Trophoblast cell (in vitro differentiated cells and primary cell): Measurements from ENCODE around the gene USP53.
A peak's percentile ranks its signal among the peaks of the same experiment; 100 is the strongest.

Experiments
- DNase-seq, 2 donors: peaks; one replicate each; pipeline ENCODE4 v3.0.0-alpha.2; 2016
- H2AFZ ChIP-seq: 2 replicates; pipeline ENCODE4 v1.6.1; 2013; ENCODE audit warnings: low read length, moderate library complexity, mild to moderate bottlenecking; ENCODE audit not compliant: insufficient read depth, poor library complexity
- H2AK5ac ChIP-seq: 2 replicates; pipeline ENCODE4 v1.6.1; 2013; ENCODE audit warnings: mild to moderate bottlenecking, low read length
- H2BK120ac ChIP-seq: 2 replicates; pipeline ENCODE4 v1.6.1; 2013; ENCODE audit warnings: low read length, mild to moderate bottlenecking, moderate library complexity; ENCODE audit not compliant: insufficient read depth, poor library complexity
- H2BK12ac ChIP-seq: 2 replicates; pipeline ENCODE4 v1.6.1; 2013; ENCODE audit warnings: mild to moderate bottlenecking, low read length, moderate library complexity
- H2BK5ac ChIP-seq: 2 replicates; pipeline ENCODE4 v1.6.1; 2013; ENCODE audit warnings: low read length, low read depth, moderate library complexity, mild to moderate bottlenecking; ENCODE audit not compliant: poor library complexity
- H3K14ac ChIP-seq: 2 replicates; pipeline ENCODE4 v1.6.1; 2013; ENCODE audit warnings: mild to moderate bottlenecking, low read length
- H3K18ac ChIP-seq: 2 replicates; pipeline ENCODE4 v1.6.1; 2013; ENCODE audit warnings: mild to moderate bottlenecking, low read length
- H3K23ac ChIP-seq: 2 replicates; pipeline ENCODE4 v1.6.1; 2013; ENCODE audit warnings: low read length
- H3K27ac ChIP-seq: 2 replicates; pipeline ENCODE4 v1.5.1; 2013; ENCODE audit warnings: low read depth, mild to moderate bottlenecking, inconsistent platforms, low read length, moderate library complexity
- H3K27me3 ChIP-seq: 2 replicates; pipeline ENCODE4 v1.6.1; 2013; ENCODE audit warnings: inconsistent platforms, mild to moderate bottlenecking, low read length, moderate library complexity; ENCODE audit not compliant: insufficient read depth
- H3K36me3 ChIP-seq, 2 experiments: 1 replicate in 1 of 2; 2 replicates in 1 of 2; pipeline ENCODE4 v1.6.1; 2013; ENCODE audit warnings: low read length in 2 of 2, mild to moderate bottlenecking in 2 of 2, moderate library complexity in 1 of 2; ENCODE audit not compliant: insufficient read depth in 2 of 2, control insufficient read depth in 1 of 2
- H3K4ac ChIP-seq: 2 replicates; pipeline ENCODE4 v1.6.1; 2013; ENCODE audit warnings: low read depth, mild to moderate bottlenecking, low read length, moderate library complexity
- H3K4me1 ChIP-seq, 2 experiments: 1 replicate in 1 of 2; 2 replicates in 1 of 2; pipeline ENCODE4 v1.6.1; 2013; ENCODE audit warnings: low read length in 2 of 2, mild to moderate bottlenecking in 2 of 2, moderate library complexity in 1 of 2; ENCODE audit not compliant: insufficient read depth in 2 of 2, control insufficient read depth in 1 of 2
- H3K4me2 ChIP-seq: 2 replicates; pipeline ENCODE4 v1.6.1; 2013; ENCODE audit warnings: inconsistent platforms, mild to moderate bottlenecking, low read length, moderate library complexity
- H3K4me3 ChIP-seq: 2 replicates; pipeline ENCODE4 v1.5.1; 2013; ENCODE audit warnings: mild to moderate bottlenecking, low read depth, low read length, inconsistent platforms
- H3K79me1 ChIP-seq: one replicate; pipeline ENCODE4 v1.6.1; 2013; ENCODE audit warnings: low read length
- H3K79me2 ChIP-seq: 2 replicates; pipeline ENCODE4 v1.6.1; 2013; ENCODE audit warnings: low read length, mild to moderate bottlenecking; ENCODE audit not compliant: control insufficient read depth, insufficient read depth, poor library complexity
- H3K9ac ChIP-seq: 2 replicates; pipeline ENCODE4 v1.6.1; 2013; ENCODE audit warnings: mild to moderate bottlenecking, low read length
- H3K9me3 ChIP-seq: 2 replicates; pipeline ENCODE4 v1.6.1; 2013; ENCODE audit warnings: low read depth, mild to moderate bottlenecking, control low read depth, inconsistent platforms, low read length; ENCODE audit not compliant: insufficient read depth
- H4K12ac ChIP-seq: 2 replicates; pipeline ENCODE4 v1.6.1; 2013; ENCODE audit warnings: low read depth, mild to moderate bottlenecking, low read length, moderate library complexity
- H4K8ac ChIP-seq: 2 replicates; pipeline ENCODE4 v1.6.1; 2013; ENCODE audit warnings: low read depth, mild to moderate bottlenecking, low read length, moderate library complexity
- H4K91ac ChIP-seq: one replicate; pipeline ENCODE4 v1.6.1; 2013; ENCODE audit warnings: low read depth, mild to moderate bottlenecking, low read length, moderate library complexity
- WGBS: extraction: QIAGEN DNeasy Blood & Tissue Kit; methylation state at CpG from one replicate; pipeline ENCODE4 v1.1.7; 2013; ENCODE audit warnings: missing lambda C conversion rate; ENCODE audit not compliant: insufficient read length, insufficient coverage; ENCODE audit errors: extremely low coverage; 5-methylcytosine and 5-hydroxymethylcytosine counted together

The USP53 gene

DNA sequence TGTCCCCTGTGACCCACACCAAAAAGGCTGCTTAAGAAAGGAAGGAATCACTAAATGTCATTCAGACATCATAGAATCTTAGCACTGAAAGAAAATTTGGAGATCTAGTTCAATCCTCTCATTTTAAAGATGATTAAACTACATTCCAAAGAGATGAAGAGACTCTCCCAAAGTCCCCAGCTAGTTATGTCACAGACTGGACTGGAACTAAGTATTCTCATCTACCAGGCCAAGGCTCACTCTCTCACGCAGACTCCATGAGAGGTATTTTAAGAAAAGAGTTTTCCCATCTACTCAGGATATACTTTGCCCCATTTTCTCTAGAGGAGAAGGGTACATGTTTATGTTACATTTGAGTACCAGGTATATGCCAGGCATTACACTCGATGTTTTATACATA is 102.5 kb downstream of the USP53 start:
- no peak overlapping the region for H2AK5ac ChIP-seq
- H3K36me3 ChIP-seq, result no peaks in the 10 kb centered on the region
- H3K4ac ChIP-seq, result no peak overlapping the region
- H3K4me1 ChIP-seq, result no peaks in the 10 kb centered on the region
- no CpG with 5 or more reads among the region's 2 CpGs for WGBS
- H3K9me3 ChIP-seq, result no peaks in the 10 kb centered on the region
- no peak overlapping the region for H2BK5ac ChIP-seq
- H2BK12ac ChIP-seq, result no peak overlapping the region
- H3K79me1 ChIP-seq, result no peaks in the 10 kb centered on the region
- no peak overlapping the region for H3K4me2 ChIP-seq
- no peak overlapping the region for H3K4me3 ChIP-seq
- no peak overlapping the region for H2AFZ ChIP-seq
- H4K8ac ChIP-seq, result no peak overlapping the region
- no peak overlapping the region for H3K27ac ChIP-seq
- no peak overlapping the region for H3K18ac ChIP-seq
- no peak overlapping the region for H2BK120ac ChIP-seq
- no peaks in the 10 kb centered on the region for H3K79me2 ChIP-seq
- H3K14ac ChIP-seq, result no peak overlapping the region
- no peaks in the 10 kb centered on the region for H3K27me3 ChIP-seq
- H4K12ac ChIP-seq, result no peak overlapping the region
- no peak for DNase-seq
- no peak overlapping the region for H3K23ac ChIP-seq
- H4K91ac ChIP-seq, result no peak overlapping the region
- no peak overlapping the region for H3K9ac ChIP-seq

- H3K4me3 ChIP-seq, result no peak overlapping the region
- no peak overlapping the region for H3K23ac ChIP-seq
- no CpG with 5 or more reads among the region's 2 CpGs for WGBS
- H2AFZ ChIP-seq, result no peak overlapping the region
- H4K91ac ChIP-seq, result no peak overlapping the region
- H4K12ac ChIP-seq, result no peak overlapping the region
- no peaks in the 10 kb centered on the region for H3K79me1 ChIP-seq
- H2BK120ac ChIP-seq, result no peak overlapping the region
- H3K27me3 ChIP-seq, result no peaks in the 10 kb centered on the region
- no peak overlapping the region for H3K18ac ChIP-seq
- H2BK5ac ChIP-seq, result no peak overlapping the region
- no peak overlapping the region for H3K4me2 ChIP-seq
- H3K36me3 ChIP-seq, result no peaks in the 10 kb centered on the region
- H3K9me3 ChIP-seq, result no peaks in the 10 kb centered on the region
- no peak for DNase-seq
- H4K8ac ChIP-seq, result no peak overlapping the region
- no peak overlapping the region for H2AK5ac ChIP-seq
- no peak overlapping the region for H3K4ac ChIP-seq
- H3K27ac ChIP-seq, result no peak overlapping the region
- H3K14ac ChIP-seq, result no peak overlapping the region
- no peak overlapping the region for H3K9ac ChIP-seq
- H3K4me1 ChIP-seq, result no peaks in the 10 kb centered on the region
- H2BK12ac ChIP-seq, result no peak overlapping the region
- no peaks in the 10 kb centered on the region for H3K79me2 ChIP-seq
These were observed 105.5 kb downstream of the USP53 start for GRCh38 chr4:119317990-119318389.

DNA sequence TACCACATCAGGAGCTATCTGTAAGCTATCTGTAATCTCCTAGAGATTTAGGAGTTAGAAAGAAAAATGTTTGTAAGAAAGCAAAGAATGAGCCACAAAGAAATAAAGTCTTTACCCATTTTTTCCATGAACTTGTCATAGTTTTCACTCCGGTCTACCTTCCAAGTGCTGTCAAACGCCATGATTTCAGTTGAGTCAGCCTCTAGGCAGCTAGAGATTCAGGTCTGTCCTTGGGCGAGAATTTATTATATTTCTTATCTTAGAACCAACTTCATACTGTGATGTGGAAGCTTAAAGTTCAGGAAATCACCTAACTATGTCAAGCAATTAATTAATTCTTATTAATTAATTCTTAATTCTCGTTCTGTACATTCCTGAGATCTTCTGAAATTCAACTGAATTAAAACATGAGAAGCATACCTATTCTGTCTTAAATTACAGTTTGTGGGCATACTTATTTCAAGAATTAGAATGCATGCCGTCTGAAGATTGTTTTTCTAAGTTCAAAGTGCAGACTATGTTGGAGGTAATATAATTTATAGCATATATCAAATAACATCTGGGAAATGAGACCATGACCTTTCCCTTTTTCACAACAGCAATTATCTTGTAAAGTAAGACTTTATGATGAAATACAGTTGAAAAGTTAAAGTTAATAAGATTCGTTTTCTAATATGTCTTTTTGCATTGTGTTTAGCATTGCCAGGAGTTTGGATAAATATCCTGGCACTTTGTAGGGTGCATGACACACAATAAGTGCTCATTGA is 109.6 kb downstream of the USP53 start, which contains the start of gene FABP2:
Gene FABP2, minus strand, starts transcription at position 218 of the 767 bp plus-strand sequence. Its CDS starts 36 bp downstream, at position 182.
- WGBS, result no CpG with 5 or more reads among the region's 6 CpGs
- H4K12ac ChIP-seq, result no peak within 1 kb of the TSS
- no peaks in the 10 kb centered on the region for H3K4me1 ChIP-seq
- no peak within 1 kb of the TSS for H3K18ac ChIP-seq
- H3K79me2 ChIP-seq, result no peaks in the 10 kb centered on the region
- H3K14ac ChIP-seq, result no peak within 1 kb of the TSS
- no peak within 1 kb of the TSS for H3K4me2 ChIP-seq
- no peak within 1 kb of the TSS for H4K91ac ChIP-seq
- H3K9ac ChIP-seq, result no peak within 1 kb of the TSS
- H2BK5ac ChIP-seq, result no peak within 1 kb of the TSS
- H2AK5ac ChIP-seq, result no peak within 1 kb of the TSS
- H3K23ac ChIP-seq, result no peak within 1 kb of the TSS
- H3K9me3 ChIP-seq, result no peaks in the 10 kb centered on the region
- H3K4ac ChIP-seq, result no peak within 1 kb of the TSS
- H2BK120ac ChIP-seq, result no peak within 1 kb of the TSS
- H3K36me3 ChIP-seq, result no peaks in the 10 kb centered on the region
- H4K8ac ChIP-seq, result no peak within 1 kb of the TSS
- H3K79me1 ChIP-seq, result no peaks in the 10 kb centered on the region
- H2AFZ ChIP-seq, result no peak within 1 kb of the TSS
- DNase-seq, result peak in 1 of 2 donors; percentile 35
- no peak within 1 kb of the TSS for H2BK12ac ChIP-seq
- H3K27ac ChIP-seq, result no peak within 1 kb of the TSS
- H3K27me3 ChIP-seq, result no peaks in the 10 kb centered on the region
- no peak within 1 kb of the TSS for H3K4me3 ChIP-seq

GRCh38 chr4:119328695-119329094 is 116.2 kb downstream of the USP53 start:
- H4K8ac ChIP-seq, result no peak overlapping the region
- H2BK120ac ChIP-seq, result no peak overlapping the region
- no peak overlapping the region for H3K18ac ChIP-seq
- H3K4me1 ChIP-seq, result no peaks in the 10 kb centered on the region
- H2AFZ ChIP-seq, result no peak overlapping the region
- WGBS, result no CpG with 5 or more reads among the region's 2 CpGs
- DNase-seq, result no peak
- H3K27ac ChIP-seq, result no peak overlapping the region
- H3K27me3 ChIP-seq, result no peaks in the 10 kb centered on the region
- no peak overlapping the region for H2BK12ac ChIP-seq
- H4K91ac ChIP-seq, result no peak overlapping the region
- H3K36me3 ChIP-seq, result no peaks in the 10 kb centered on the region
- H3K4me3 ChIP-seq, result no peak overlapping the region
- no peak overlapping the region for H2AK5ac ChIP-seq
- no peak overlapping the region for H3K14ac ChIP-seq
- no peaks in the 10 kb centered on the region for H3K79me1 ChIP-seq
- no peak overlapping the region for H3K4ac ChIP-seq
- no peak overlapping the region for H3K23ac ChIP-seq
- H3K9me3 ChIP-seq, result no peaks in the 10 kb centered on the region
- no peak overlapping the region for H3K9ac ChIP-seq
- no peak overlapping the region for H4K12ac ChIP-seq
- H2BK5ac ChIP-seq, result no peak overlapping the region
- H3K79me2 ChIP-seq, result no peaks in the 10 kb centered on the region
- no peak overlapping the region for H3K4me2 ChIP-seq
